HG02870 (cell line): Measurements from ENCODE around the gene CAMTA1.

Experiments used
- ATAC-seq: cut with Tn5 transposase; IDR thresholded peaks from one replicate; pipeline ENCODE4 v1.9.1; 2021; ENCODE audit warnings: mild to moderate bottlenecking, moderate library complexity; ENCODE audit not compliant: unreplicated experiment

Gene CAMTA1

GRCh38 chr1:7534061-7534825 is 749.0 kb downstream of the CAMTA1 start:
- ATAC-seq: no peak

GRCh38 chr1:7535016-7535415 is 749.8 kb downstream of the CAMTA1 start:
- no peak for ATAC-seq

- no peak for ATAC-seq
Observed at GRCh38 chr1:7535934-7536878, 751.0 kb downstream of the CAMTA1 start.

GRCh38 chr1:7536891-7537591 is 751.8 kb downstream of the CAMTA1 start:
- ATAC-seq: no peak

- no peak for ATAC-seq
Observed at GRCh38 chr1:7538033-7538432, 752.8 kb downstream of the CAMTA1 start.

GRCh38 chr1:7538849-7539768 is 753.9 kb downstream of the CAMTA1 start:
- no peak for ATAC-seq

- ATAC-seq: no peak
Observed at GRCh38 chr1:7539769-7540175, 754.5 kb downstream of the CAMTA1 start.

GRCh38 chr1:7540816-7541215 is 755.6 kb downstream of the CAMTA1 start:
- ATAC-seq: no peak

- no peak for ATAC-seq
Observed at GRCh38 chr1:7541629-7542028, 756.4 kb downstream of the CAMTA1 start.

- no peak for ATAC-seq
Observed at GRCh38 chr1:7543718-7544090, 758.5 kb downstream of the CAMTA1 start.

- ATAC-seq: no peak
Observed at GRCh38 chr1:7549277-7550161, 764.3 kb downstream of the CAMTA1 start.

GRCh38 chr1:7550261-7550865 is 765.1 kb downstream of the CAMTA1 start:
- ATAC-seq: no peak

GRCh38 chr1:7550981-7551380 is 765.7 kb downstream of the CAMTA1 start:
- ATAC-seq: no peak

- ATAC-seq: no peak
Observed at GRCh38 chr1:7551442-7551841, 766.2 kb downstream of the CAMTA1 start.

GRCh38 chr1:7552402-7552801 is 767.1 kb downstream of the CAMTA1 start:
- no peak for ATAC-seq

GRCh38 chr1:7553042-7553690 is 767.9 kb downstream of the CAMTA1 start:
- no peak for ATAC-seq

GRCh38 chr1:7554385-7555235 is 769.4 kb downstream of the CAMTA1 start:
- ATAC-seq: no peak
